CD4-positive, alpha-beta T cell treated with Interleukin-12 subunit alpha and Interleukin-12 subunit beta, for 1 hour (primary cell): ENCODE results near the gene EFS.
"Not testable (repeated sequence)": the region's sequence is repeated elsewhere in the genome, so short reads cannot be mapped to it uniquely, and the experiment has no call there.

Experiments used
- DNase-seq: peaks from one replicate; pipeline ENCODE4 v3.0.0-alpha.2; 2020

EFS gene

DNA sequence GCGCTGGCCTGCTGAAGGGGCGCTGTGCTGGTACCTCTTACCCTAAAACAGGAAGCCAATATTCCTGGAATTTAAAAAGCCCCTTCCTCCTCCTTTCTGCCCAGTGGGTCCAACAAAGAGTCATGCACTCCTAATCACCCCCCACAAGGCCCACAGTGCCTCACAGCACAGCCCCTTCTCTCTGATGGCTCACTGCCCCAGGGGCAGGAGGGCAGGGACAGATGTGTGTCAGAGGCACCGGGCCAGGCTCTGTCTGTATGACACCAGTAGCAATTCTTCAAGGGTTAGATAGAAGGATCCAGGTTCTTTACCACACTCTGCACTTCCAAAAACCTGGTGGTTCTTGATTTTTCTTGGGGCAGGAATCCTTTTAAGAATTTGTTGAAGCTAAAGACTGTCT is 34.2 kb upstream of the EFS start:
- no peak for DNase-seq

GRCh38 chr14:23398348-23398747 is 33.4 kb upstream of the EFS start:
- no peak for DNase-seq

DNA sequence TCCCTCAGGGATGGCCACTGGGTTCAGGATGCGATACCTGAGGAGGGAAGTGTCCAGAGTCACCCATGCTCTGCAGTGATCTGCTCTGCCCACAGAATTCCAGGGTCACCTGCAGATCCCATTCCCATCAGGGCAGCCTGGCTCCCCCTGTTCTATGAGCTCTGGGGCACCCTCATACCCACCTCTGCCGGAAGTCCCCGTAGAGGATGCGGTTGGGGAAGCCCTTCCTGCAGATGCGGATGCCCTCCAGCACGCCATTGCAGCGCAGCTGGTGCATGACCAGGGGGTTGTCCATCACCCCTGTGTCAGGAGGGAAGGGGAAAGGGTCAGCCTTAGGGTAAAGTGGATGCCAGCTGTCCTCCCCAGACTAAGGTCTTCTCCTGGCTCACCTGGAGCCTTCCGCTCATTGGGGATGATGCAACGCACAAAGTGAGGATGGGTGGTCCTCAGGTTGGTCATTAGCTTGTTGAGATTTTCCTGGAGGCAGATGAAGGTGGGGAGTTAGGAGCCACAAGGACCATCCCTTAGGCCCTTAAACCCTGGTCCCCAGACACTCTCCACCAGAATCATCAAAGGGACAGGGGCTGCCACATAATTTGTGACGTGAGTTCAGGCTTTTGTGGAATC is 31.9 kb upstream of the EFS start:
- no peak for DNase-seq

DNA sequence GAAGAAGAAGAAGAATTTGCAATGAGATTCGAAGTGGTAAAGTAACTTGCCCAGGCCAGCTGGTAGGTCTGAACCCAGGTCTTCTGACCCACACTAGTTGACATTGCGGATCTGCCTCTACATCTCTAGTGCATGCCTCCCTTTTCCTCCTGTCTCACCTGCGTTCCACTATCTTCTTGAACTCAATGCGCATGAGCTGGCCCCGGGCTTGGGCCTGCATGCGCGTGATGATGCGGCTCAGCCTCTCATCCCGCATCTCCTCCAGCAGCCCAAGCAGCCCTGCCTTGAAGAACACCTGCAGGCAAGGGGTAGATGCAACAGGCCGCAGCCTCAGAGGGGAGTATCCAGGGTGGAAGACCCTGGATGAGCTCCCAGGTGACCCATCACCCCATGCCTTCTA is 31.2 kb upstream of the EFS start:
- no peak for DNase-seq

- no peak for DNase-seq
Measured at GRCh38 chr14:23392613-23393012, 27.6 kb upstream of the EFS start.

DNA sequence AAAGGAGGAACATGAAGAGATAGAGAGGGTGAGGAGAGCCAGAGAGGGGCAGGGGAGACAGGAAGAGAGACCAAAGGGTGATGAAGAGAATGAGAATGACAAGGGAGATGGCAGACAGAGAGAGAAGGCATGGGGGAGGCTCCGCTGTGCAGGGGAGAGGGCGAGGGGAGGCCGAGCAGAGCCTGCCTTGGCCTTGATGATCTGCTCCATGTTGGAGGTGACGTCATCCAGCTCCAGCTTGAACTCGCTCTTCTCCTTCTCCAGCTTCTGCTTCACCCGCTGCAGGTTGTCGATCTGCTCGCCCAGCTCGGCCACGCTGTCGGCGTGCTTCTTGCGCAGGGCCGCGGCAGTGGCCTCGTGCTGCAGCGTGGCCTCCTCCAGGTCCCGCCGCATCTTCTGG is 24.9 kb upstream of the EFS start:
- not testable (repeated sequence) for DNase-seq

GRCh38 chr14:23389396-23389795 is 24.4 kb upstream of the EFS start:
- no peak for DNase-seq

DNA sequence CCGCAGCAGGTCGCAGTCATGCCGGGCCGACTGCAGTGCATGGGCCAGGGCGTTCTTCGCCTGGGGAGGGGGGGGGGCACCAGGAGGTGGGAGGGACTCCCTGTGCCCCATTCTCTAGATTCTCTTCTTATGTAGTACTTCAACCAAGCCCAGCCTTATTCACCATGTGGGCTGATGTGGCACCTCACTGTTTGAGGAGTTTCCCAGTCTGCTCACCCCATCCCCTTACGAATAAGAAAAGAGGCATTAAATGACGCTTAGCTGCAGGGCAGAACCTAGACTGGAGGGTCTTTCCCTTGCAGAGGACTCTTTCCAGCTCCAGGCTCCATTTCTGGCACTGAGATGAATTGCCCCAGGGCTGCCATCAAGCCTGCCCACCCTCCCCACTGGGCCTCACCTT is 24.0 kb upstream of the EFS start:
- no peak for DNase-seq

GRCh38 chr14:23387916-23388882 is 23.2 kb upstream of the EFS start:
- DNase-seq: no peak

DNA sequence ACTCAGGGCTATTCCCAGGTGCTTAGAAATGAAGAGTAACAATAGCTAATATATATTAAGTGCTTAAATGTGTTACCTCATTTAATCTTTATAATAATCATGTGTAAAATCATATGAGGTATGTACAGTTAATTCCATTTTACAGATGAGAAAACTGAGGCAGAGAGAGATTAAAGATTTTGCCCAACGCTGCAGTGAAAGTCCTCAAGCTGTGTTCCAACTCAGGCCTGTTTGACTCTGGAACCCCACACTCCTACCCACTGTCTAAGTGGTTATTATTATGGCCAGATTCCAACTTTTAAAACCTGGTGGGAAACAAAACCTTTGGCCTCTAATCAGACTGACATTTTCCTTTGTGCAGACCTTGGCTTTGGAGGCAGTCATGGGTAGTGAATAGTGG is 22.0 kb upstream of the EFS start:
- DNase-seq: no peak

- not testable (repeated sequence) for DNase-seq
Measured at GRCh38 chr14:23386266-23386657, 21.3 kb upstream of the EFS start.

DNA sequence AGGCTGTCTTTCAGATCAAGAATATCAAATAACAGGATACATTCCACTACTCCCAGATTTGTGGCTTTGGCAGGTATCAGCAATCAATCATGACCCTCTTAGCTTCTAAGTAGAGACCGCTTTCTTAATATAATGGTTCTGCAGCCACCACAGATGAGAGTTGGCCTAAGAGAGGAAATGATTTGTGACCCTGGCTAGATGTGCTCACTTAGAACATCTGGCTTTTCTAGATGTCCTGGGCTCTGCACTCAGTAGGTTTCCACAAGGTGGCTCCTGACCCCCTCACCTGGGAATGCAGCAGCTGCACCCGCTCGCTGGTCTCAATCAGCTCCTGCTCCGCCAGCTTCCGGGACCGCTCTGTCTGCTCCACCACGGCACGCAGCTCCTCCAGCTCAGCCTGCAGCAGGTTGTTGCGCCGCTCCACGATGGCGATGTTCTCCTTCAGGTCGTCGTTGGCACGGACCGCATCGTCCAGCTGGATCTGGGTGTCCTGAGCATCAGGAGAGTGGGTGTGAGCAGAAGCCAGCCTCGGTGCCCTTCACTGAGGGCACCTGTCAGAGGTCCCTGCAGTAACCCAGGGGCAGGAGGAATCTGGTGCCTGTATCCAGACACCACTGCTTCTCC is 20.8 kb upstream of the EFS start:
- DNase-seq: no peak

DNA sequence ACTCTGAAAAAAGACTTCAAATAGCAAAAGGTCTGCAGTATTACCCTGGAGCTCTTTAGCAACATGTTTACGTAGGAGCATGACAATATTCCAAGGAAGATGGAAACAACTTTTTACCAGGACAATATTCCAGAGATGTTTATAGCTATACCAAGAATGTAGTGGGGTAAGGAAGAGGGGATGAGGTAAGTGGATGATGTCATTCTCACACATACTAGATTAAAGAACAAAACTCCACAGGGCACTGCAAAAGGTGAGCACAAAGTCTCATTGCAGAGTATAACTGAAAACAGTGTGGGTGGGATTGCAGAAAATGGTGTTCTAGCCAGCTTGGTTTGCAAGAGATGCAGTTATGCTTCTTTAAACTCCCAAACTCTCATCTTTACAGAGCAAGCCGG is 20.3 kb upstream of the EFS start:
- no peak for DNase-seq

- no peak for DNase-seq
Measured at GRCh38 chr14:23384364-23385080, 19.6 kb upstream of the EFS start.

- no peak for DNase-seq
Measured at GRCh38 chr14:23382731-23383440, 17.9 kb upstream of the EFS start.

- no peak for DNase-seq
Measured at GRCh38 chr14:23382276-23382675, 17.3 kb upstream of the EFS start.

GRCh38 chr14:23381871-23382270 is 16.9 kb upstream of the EFS start:
- no peak for DNase-seq

DNA sequence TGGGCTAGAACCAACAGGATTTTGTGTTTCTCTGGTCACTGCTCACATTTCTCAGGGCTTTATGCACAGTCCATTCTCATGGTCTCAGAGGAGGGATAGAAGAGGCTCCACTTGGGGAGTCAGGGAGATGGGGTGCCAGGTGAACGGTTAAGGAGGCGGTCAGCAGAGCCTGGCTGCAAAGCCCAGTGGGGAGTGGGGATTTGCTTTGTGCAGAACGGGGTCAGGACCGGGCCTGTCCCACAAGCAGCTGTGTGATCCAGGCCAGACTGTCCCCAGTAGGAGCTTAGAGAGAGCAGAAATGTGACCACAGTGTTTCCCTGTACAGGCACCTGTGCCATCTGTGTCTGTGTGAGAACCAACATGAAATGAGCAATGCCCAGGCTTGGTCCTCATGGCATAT is 16.0 kb upstream of the EFS start:
- no peak for DNase-seq

GRCh38 chr14:23380197-23380914 is 15.4 kb upstream of the EFS start:
- no peak for DNase-seq

DNA sequence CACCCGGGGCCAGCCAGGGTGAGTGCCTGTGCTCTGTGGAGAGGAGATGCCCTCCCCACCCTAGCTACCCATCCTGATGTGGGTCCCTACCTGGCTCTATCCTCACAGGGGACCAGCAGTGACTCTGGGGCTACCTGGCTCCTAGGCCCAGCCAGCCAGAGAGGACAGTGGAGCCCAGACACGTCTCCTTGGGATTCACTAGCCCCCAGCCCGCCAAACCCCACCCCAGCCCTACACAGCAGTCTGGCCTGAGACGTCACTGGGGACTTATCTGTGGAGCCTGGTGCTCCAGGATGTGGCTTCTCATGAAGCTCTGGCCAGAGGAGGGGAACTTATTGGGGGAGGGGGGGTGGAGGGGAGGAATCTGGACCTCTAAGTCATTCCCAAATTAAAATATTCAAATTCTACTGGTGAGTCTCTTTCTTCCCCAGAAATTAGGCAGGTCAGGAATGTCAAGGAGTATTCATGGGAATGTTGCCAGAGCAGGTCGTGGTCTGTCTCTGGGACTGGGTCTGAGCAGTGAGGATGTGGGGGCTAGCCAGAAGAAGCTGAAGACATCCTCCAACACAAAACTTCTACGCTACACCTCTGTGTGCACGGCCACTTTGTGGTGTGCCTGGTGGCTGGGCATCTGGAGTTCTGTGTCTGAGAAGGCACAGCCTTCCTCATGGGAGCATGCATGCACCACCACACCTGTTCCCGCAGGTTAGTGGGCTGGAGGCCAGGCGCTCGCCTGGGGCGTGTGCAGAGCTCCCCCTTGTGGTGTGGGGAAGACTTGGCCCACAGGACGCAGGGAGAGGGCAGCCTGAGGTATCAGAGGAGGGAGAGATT is 14.6 kb upstream of the EFS start:
- DNase-seq: peak; percentile 71

GRCh38 chr14:23378612-23379220 is 13.7 kb upstream of the EFS start:
- DNase-seq: no peak
